ENCODE data around the gene PRKCE. TPM values are rescaled to one million over a fixed set of nuclear protein-coding genes. Genes with fewer than 3 reads are reported as not detected.

PRKCE gene
- total RNA-seq, 1 experiment from 2014 or later = 12.1 TPM

DNA sequence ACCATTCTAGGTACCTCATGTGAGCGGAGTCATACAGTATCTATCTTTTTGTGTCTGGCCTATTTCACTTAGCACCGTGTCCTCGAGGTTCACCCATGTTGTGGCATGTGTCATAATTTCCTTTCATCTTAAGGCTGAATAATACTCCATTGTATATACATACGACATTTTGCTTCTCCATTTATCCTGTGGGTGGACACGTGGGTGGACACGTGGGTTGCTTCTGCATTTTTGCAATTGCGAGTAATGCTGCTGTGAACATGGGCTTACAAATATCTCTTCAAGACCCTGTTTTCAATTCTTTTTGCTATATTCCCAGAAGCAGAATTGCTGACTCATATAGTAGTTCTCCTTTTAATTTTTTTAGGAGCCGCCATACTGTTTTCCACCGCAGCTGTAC, 402.1 kb downstream of the PRKCE start:
- BruUV-seq (replicated peaks) = no TSS peak
- H3K4me1 Mint-ChIP-seq (ENCODE audit: insufficient read depth, unreplicated experiment) = no peaks in the 10 kb centered on the region
- POLR2A ChIA-PET = no interaction called here

DNA sequence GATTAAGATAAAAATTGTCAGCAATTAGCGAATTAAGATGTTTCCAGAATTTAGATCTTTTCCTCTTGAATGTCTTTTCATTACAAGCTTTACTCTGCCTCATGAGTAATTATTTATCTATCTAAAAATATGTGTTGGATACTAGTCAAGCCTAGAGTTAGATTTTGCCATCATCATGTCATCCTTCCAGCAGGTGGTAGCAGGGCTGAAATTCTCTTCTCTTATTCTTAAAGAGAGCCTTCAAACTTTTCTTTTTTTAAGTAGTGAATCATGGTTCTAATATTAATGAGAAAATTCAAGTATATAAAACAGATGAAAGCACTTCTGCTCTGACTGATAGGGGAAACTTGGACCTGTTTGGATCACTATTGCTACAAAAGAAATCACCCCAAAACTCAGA, 405.1 kb downstream of the PRKCE start:
- intact Hi-C loops (cut with micrococcal nuclease) = no loop called here
- Mint-ChIP-seq H3K9me3 (ENCODE audit: unreplicated experiment) (no peaks in the 10 kb centered on the region), H3K4me3 (ENCODE audit: unreplicated experiment) (no peak overlapping the region), H3K27ac (ENCODE audit: low read depth, unreplicated experiment) (no peak overlapping the region), H3K4me1 (ENCODE audit: insufficient read depth, unreplicated experiment) (no peaks in the 10 kb centered on the region), H3K36me3 (ENCODE audit: insufficient read depth, unreplicated experiment) (no peaks in the 10 kb centered on the region), H3K27me3 (ENCODE audit: insufficient read depth, unreplicated experiment) (no peaks in the 10 kb centered on the region)
- POLR2A ChIA-PET = interaction anchor here (0.6 kb wide), 1 partner anchor 64 kb away, joined by 4 read pairs; no protein-coding TSS in a partner anchor
- TF ChIP-seq, protein P1, sequence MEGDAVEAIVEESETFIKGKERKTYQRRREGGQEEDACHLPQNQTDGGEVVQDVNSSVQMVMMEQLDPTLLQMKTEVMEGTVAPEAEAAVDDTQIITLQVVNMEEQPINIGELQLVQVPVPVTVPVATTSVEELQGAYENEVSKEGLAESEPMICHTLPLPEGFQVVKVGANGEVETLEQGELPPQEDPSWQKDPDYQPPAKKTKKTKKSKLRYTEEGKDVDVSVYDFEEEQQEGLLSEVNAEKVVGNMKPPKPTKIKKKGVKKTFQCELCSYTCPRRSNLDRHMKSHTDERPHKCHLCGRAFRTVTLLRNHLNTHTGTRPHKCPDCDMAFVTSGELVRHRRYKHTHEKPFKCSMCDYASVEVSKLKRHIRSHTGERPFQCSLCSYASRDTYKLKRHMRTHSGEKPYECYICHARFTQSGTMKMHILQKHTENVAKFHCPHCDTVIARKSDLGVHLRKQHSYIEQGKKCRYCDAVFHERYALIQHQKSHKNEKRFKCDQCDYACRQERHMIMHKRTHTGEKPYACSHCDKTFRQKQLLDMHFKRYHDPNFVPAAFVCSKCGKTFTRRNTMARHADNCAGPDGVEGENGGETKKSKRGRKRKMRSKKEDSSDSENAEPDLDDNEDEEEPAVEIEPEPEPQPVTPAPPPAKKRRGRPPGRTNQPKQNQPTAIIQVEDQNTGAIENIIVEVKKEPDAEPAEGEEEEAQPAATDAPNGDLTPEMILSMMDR (IDR thresholded peaks at IDR 0.05; ENCODE audit: unreplicated experiment) = no peak
- CTCF ChIA-PET = interaction anchor here (0.6 to 1.5 kb wide), 3 partner anchors 12 to 238 kb away, joined by 3 to 4 read pairs (median 3); no protein-coding TSS in a partner anchor
- DNase-seq (ENCODE audit: unreplicated experiment) = no peak
- BruUV-seq (replicated peaks) = no TSS peak

More for the DNA sequence above, 402.1 kb downstream of the PRKCE start:
- Mint-ChIP-seq H3K9me3 (ENCODE audit: unreplicated experiment) (no peaks in the 10 kb centered on the region), H3K36me3 (ENCODE audit: insufficient read depth, unreplicated experiment) (peaks cover 5% of the 10 kb centered on the region), H3K27me3 (ENCODE audit: insufficient read depth, unreplicated experiment) (no peaks in the 10 kb centered on the region), H3K27ac (ENCODE audit: low read depth, unreplicated experiment) (no peak overlapping the region), H3K4me3 (ENCODE audit: unreplicated experiment) (no peak overlapping the region)
- TF ChIP-seq, protein P1 (IDR thresholded peaks at IDR 0.05; ENCODE audit: unreplicated experiment) = no peak
- DNase-seq (ENCODE audit: unreplicated experiment) = no peak
- CTCF ChIA-PET = no interaction called here
- intact Hi-C loops (cut with micrococcal nuclease) = no loop called here

DNA sequence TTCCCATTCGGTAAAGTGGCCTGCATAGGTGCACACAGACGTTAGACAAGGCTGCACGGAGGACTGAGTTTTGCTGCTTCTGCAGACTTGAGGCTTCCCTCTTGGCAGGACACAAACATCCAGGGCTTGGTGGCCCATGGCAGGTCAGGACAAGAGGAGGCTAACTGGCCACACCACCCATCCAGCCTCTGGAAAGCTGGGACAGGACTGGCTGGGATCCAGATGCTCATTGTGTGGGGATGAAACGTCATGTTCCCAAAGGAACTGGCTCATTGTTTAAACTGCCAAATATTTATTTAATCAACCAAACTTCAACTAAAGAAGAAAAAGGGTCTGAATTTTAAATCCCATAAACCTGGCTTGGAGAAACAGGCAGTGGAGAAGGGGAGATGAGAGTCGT, 406.7 kb downstream of the PRKCE start:
- ChIA-PET POLR2A (no interaction called here), CTCF (no interaction called here)
- no peak overlapping the region for H3K4me3 Mint-ChIP-seq (ENCODE audit: unreplicated experiment)
- TF ChIP-seq, protein P1 (IDR thresholded peaks at IDR 0.05; ENCODE audit: unreplicated experiment) = no peak
- intact Hi-C loops (cut with micrococcal nuclease) = no loop called here
- DNase-seq (ENCODE audit: unreplicated experiment) = no peak
- H3K36me3 Mint-ChIP-seq (ENCODE audit: insufficient read depth, unreplicated experiment) = no peaks in the 10 kb centered on the region
- H3K27me3 Mint-ChIP-seq (ENCODE audit: insufficient read depth, unreplicated experiment) = no peaks in the 10 kb centered on the region
- peaks cover 4% of the 10 kb centered on the region for H3K4me1 Mint-ChIP-seq (ENCODE audit: insufficient read depth, unreplicated experiment)
- BruUV-seq (replicated peaks) = no TSS peak
- no peak overlapping the region for H3K27ac Mint-ChIP-seq (ENCODE audit: low read depth, unreplicated experiment)
- H3K9me3 Mint-ChIP-seq (ENCODE audit: unreplicated experiment) = no peaks in the 10 kb centered on the region

DNA sequence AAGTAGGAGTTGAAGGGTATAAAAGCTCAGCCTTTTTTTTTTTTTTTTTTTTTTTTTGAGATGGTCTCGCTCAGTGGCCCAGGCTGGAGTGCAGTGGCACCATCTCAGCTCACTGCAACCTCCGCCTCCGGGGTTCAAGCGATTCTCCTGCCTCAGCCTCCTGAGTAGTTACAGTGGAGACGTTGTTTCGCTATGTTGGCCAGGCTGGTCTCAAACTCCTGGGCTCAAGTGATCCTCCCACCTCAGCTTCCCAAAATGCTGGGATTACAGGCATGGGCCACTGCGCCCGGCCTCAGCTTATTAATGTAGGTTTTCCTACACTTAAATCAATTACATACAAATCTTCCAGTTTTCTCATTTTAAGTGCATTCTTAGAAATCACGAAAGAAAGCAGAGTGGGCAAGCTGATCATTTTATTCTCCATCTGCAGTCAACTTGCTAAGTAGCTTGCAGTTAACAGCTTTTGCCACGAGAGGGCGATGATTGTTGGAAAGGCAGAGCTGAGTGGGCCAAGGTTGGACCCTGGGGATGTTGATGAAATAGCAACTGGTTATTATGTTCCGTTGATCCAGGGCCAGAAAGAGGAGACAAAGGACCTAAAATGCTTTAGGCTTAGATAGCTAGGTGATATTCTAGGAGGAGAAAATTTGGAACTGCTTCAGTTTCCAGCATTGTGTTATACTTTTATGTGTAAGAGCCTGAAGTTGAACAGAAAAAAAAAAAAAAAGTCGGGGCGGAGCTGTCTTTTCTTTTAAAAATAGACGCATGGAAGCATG, 411.4 kb downstream of the PRKCE start:
- BruUV-seq (replicated peaks) = no TSS peak
- TF ChIP-seq, protein P1 (IDR thresholded peaks at IDR 0.05; ENCODE audit: unreplicated experiment) = peak; percentile 75
- ChIA-PET CTCF (interaction anchor here (0.6 to 4.1 kb wide), 70 partner anchors 9 to 528 kb away, joined by 3 to 50 read pairs (median 5); partner anchors contain the start of gene EPAS1), POLR2A (interaction anchor here (0.6 to 1.4 kb wide), 13 partner anchors 11 to 395 kb away, joined by 3 to 8 read pairs (median 3); partner anchors contain the start of gene EPAS1)
- Mint-ChIP-seq H3K36me3 (ENCODE audit: insufficient read depth, unreplicated experiment) (no peaks in the 10 kb centered on the region), H3K27ac (ENCODE audit: low read depth, unreplicated experiment) (no peak overlapping the region), H3K4me1 (ENCODE audit: insufficient read depth, unreplicated experiment) (peaks cover 18% of the 10 kb centered on the region), H3K4me3 (ENCODE audit: unreplicated experiment) (no peak overlapping the region), H3K27me3 (ENCODE audit: insufficient read depth, unreplicated experiment) (no peaks in the 10 kb centered on the region), H3K9me3 (ENCODE audit: unreplicated experiment) (no peaks in the 10 kb centered on the region)
- DNase-seq (ENCODE audit: unreplicated experiment) = peak; percentile 84
- intact Hi-C loops (cut with micrococcal nuclease) = loop anchor here (1.0 to 5.0 kb wide), 5 partner anchors 51 to 421 kb away; no protein-coding TSS in a partner anchor

All from MCF 10A (cell line).